Measurements from ENCODE around the gene MRPL16.

The MRPL16 gene

DNA sequence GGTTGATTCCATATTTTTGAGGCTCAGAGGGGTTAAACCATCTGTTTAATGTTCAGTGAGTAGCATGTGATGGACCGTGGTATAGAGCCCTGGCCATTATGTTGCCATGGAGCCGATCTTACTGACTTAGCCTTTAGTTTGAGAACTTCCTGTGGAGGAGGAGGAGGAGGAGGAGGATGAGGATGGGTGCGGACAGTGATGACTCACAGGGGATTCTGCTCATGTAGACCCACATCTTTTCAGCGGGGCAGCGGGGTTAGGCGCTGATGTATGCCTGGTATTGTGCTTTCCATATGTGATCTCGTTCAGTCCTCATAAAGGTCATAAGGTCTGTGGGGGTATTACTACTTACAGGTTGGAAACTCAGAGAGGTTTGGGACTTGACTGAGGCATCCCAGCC, 41.5 kb downstream of the MRPL16 start:
- ATAC-seq (no peak), DNase-seq (no peak)
- peaks cover 32% of the 10 kb centered on the region for H3K4me1 Mint-ChIP-seq
- H3K27ac Mint-ChIP-seq, result no peak overlapping the region
- H3K9me3 Mint-ChIP-seq, result no peaks in the 10 kb centered on the region
- no peak overlapping the region for H3K4me3 Mint-ChIP-seq
- peaks cover 6% of the 10 kb centered on the region for H3K27me3 Mint-ChIP-seq

GRCh38 chr11:59767225-59767611, 43.4 kb downstream of the MRPL16 start:
- Mint-ChIP-seq H3K27ac (no peak overlapping the region), H3K9me3 (no peaks in the 10 kb centered on the region), H3K4me1 (peaks cover 23% of the 10 kb centered on the region), H3K27me3 (peaks cover 6% of the 10 kb centered on the region), H3K4me3 (peak overlapping the region in 1 of 2 donors; percentile 8)
- no peak for DNase-seq
- peak; percentile 52 for ATAC-seq

DNA sequence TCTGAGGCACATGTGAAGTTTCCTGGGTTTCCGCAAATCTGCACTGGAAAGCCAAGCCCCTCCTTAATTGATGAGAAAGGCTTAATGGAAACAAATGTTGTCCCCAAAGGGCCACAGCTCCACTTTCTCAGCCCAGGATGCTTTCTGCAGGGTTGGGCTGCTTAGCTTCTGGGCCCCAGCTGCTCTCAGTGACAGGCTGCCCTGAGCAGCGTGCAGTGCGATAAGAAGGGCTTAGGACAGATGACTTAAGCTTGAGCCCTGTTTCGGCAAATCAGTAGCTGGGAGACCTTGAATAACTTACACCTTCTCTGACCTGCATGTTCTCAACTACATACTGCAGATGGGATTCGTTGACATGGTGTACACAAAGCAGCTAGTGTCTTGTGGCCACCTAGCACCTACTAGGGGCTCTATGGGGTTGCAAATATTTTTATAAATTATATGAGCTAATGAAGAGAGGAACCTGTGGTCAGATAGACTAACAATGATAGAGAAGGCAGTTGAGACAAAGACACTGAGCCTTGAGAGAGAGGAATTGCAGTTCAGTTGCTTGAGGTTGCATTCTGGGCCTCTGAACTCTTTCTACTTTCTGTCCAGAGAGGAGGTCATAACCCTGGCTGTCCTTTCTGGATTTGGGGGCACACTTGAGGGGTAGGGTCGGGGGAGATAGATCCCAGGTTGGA, 43.9 kb downstream of the MRPL16 start:
- peaks cover 17% of the 10 kb centered on the region for H3K4me1 Mint-ChIP-seq
- H3K9me3 Mint-ChIP-seq, result no peaks in the 10 kb centered on the region
- ATAC-seq (no peak), DNase-seq (no peak)
- no peak overlapping the region for H3K27ac Mint-ChIP-seq
- peaks cover 6% of the 10 kb centered on the region for H3K27me3 Mint-ChIP-seq
- peak overlapping the region in 1 of 2 donors; percentile 8 for H3K4me3 Mint-ChIP-seq

GRCh38 chr11:59765068-59765735, 45.4 kb downstream of the MRPL16 start:
- ATAC-seq (no peak), DNase-seq (no peak)
- Mint-ChIP-seq H3K27me3 (peaks cover 6% of the 10 kb centered on the region), H3K27ac (peak overlapping the region in 1 of 2 donors; percentile 42), H3K4me1 (peaks cover 12% of the 10 kb centered on the region), H3K9me3 (no peaks in the 10 kb centered on the region), H3K4me3 (no peak overlapping the region)

GRCh38 chr11:59761993-59762392, 48.6 kb downstream of the MRPL16 start:
- Mint-ChIP-seq H3K9me3 (no peaks in the 10 kb centered on the region), H3K4me3 (no peak overlapping the region), H3K27me3 (peaks cover 6% of the 10 kb centered on the region), H3K4me1 (peaks cover 24% of the 10 kb centered on the region), H3K27ac (no peak overlapping the region)
- no peak for DNase-seq
- no peak for ATAC-seq

DNA sequence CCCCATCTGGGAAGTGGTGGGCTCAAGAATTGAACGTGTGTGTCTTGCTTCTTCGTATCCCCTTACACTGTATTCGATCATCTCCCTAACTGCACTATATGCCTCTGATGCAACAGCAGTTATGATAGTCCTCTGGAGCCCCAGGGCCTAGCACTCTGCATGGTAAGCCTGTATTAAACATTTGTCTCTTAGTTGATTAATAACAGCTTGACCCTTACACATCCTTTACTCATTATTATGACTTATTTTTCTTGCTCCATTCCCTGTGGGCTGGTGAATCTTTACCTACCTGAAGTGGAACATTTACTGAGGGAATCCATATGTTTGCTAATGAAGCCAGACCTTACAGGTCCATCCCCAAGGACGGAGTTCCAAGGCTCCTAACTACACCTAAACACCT, 49.8 kb downstream of the MRPL16 start:
- Mint-ChIP-seq H3K9me3 (no peaks in the 10 kb centered on the region), H3K27me3 (peaks cover 6% of the 10 kb centered on the region), H3K4me1 (peaks cover 32% of the 10 kb centered on the region), H3K4me3 (no peak overlapping the region), H3K27ac (no peak overlapping the region)
- ATAC-seq, result no peak
- DNase-seq, result no peak

GRCh38 chr11:59759900-59760299, 50.7 kb downstream of the MRPL16 start:
- Mint-ChIP-seq H3K9me3 (no peaks in the 10 kb centered on the region), H3K4me3 (no peak overlapping the region), H3K27me3 (peaks cover under 1% of the 10 kb centered on the region), H3K27ac (peak overlapping the region in 1 of 2 donors; percentile 23), H3K4me1 (peaks cover 26% of the 10 kb centered on the region)
- ATAC-seq (no peak), DNase-seq (no peak)

GRCh38 chr11:59758401-59759037, 52.1 kb downstream of the MRPL16 start:
- no peak overlapping the region for H3K27ac Mint-ChIP-seq
- no peaks in the 10 kb centered on the region for H3K27me3 Mint-ChIP-seq
- DNase-seq (no peak), ATAC-seq (no peak)
- H3K4me3 Mint-ChIP-seq, result no peak overlapping the region
- H3K4me1 Mint-ChIP-seq, result peaks cover 31% of the 10 kb centered on the region
- no peaks in the 10 kb centered on the region for H3K9me3 Mint-ChIP-seq

DNA sequence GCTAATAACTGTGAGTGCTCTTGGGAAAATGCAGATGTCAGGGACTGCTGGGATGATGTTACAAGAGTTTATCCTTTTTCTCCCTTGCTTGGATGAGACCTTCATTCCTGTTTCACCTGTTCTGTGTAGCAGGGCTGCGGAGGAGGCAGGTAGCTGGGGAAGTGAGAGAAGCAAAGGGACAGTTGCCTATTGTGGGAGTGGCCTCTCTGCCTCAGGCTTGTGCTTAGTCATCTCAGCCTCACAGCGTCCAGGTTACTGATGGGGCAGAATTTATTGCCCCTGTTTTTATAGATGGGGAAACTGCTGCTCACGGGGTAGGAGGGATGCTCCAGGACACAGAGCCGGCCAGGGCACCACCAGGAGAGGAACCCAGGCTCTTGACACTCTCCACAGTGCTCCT, 53.7 kb downstream of the MRPL16 start:
- Mint-ChIP-seq H3K4me1 (peaks cover 31% of the 10 kb centered on the region), H3K27ac (no peak overlapping the region), H3K4me3 (peak overlapping the region in 1 of 2 donors; percentile 84), H3K9me3 (no peaks in the 10 kb centered on the region), H3K27me3 (no peaks in the 10 kb centered on the region)
- ATAC-seq (no peak), DNase-seq (no peak)

- no peaks in the 10 kb centered on the region for H3K9me3 Mint-ChIP-seq
- peaks cover 31% of the 10 kb centered on the region for H3K4me1 Mint-ChIP-seq
- ATAC-seq (no peak), DNase-seq (no peak)
- peak overlapping the region; percentile 84 to 86 for H3K4me3 Mint-ChIP-seq
- no peaks in the 10 kb centered on the region for H3K27me3 Mint-ChIP-seq
- no peak overlapping the region for H3K27ac Mint-ChIP-seq
Measured at GRCh38 chr11:59756558-59756840, 54.1 kb downstream of the MRPL16 start.
